SKM-1 treated with dmso at 0.1 percent for 144 hours (cell line): Measurements from ENCODE around the gene NLE1.
"Not testable (repeated sequence)": the region's sequence is repeated elsewhere in the genome, so short reads cannot be mapped to it uniquely, and the experiment has no call there.

Experiments
- DNase-seq: peaks from one replicate; lab custom pipeline; 2025; ENCODE audit not compliant: unreplicated experiment; lab: John Stamatoyannopoulos, UW

NLE1 gene

DNA sequence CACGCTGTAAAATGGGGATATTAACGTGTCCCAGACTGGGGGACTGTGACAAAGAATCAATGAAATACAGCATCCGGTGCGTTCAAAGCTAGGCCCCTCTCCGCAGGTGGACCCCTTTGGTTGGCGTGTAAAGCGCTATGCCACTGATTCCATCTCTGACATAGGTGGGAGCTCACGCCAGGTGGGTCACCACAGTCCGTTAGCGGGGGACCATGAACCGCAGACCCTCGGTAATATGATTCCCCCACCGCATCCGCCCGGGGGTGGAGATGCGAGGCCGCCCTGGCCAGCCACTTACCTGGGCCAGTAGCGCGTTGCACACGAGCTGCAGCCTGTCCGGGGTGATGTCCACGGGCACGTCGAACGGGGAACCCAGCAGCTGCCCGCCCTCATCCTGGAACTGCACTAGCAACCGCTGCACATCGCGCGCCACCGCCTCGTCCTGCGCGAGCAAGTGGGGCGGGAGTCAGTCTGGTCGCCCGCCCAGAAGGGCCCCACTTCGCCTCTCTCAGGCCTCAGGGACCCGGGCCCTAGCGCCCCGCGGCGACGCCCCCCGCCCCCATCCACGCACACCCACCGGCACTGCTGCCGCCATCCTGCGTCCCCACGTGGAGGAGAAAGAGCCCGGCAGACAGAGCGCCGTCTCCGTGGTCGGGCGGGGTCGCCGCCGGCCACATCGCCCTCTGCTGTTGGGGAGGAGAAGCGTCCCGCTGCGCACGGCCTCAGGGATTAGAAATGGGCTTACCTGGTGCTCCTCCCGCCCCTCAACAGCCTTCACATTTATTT lies at the start of gene NLE1:
NLE1 (minus strand) TSS at position 623 of the 786 bp plus-strand sequence; CDS start at position 595, 28 bp downstream.
- peak; percentile 66 for DNase-seq

DNA sequence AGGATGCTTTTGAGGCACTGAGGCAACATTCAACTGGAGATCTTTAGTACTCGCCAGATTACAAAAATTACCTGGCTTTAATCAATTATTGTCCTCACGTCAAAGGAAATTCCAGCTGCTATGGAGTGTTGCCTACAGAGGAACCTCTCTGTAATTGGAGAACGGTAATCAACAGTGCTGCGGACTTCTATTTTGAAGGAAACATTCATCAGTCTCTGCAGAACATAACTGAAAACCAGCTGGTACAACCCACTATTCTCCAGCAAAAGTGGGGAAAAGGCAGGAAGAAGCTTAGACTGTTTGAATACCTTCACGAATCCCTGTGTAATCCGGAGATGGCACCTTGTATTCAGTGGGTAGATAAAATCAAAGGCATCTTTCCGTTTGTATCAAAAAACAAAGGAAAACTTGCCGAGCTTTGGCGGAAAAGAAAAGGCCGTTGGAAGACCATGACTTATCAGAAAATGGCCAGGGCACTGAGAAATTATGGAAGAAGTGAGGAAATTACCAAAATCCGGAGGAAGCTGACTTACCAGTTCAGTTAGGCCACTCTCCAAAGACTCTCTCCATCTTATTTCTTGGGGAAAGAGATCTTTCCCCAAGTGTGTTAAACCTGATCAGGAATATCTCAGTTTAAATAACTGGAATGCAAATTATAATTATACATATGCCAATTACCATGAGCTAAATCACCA lies 49.0 kb upstream of the NLE1 start:
- DNase-seq: no peak

DNA sequence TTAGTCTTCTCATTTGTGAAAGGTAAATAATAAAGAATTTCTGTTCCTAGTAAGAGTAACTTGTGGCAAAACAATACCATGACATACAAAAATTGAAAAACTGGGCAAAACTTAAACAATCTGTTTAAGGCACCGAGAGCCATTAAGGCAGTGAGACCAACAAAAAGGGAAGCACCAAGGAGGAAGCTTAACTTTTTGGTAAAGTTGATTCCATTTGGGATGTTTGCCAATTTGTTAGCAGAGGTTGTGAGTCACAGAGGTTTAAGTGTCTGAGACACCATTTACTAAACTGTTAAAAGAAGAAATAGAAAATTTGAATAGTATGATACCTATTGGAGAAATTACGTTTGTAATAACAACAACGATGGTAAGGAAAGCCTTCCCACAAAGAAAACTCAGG lies 47.2 kb upstream of the NLE1 start:
- DNase-seq: peak; percentile 72

DNA sequence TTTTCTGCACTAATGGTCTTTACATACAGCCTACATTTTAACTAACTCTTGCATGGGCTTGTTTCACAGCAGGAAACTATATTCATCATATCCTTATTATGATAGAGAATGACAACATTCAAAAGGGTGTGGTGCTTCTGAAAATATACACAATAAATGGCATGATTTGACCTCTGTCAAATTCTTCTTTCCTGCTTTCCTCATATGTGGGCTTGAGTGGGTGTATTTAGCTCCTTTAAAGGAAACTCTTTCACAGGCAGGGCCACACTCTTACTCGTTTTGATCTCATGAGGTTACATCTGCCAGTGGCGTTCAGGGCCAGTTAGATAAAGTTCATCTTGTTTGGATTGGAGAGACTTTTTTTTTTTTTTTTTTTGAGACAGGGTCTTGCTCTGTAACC lies 46.0 kb upstream of the NLE1 start:
- DNase-seq: no peak

DNA sequence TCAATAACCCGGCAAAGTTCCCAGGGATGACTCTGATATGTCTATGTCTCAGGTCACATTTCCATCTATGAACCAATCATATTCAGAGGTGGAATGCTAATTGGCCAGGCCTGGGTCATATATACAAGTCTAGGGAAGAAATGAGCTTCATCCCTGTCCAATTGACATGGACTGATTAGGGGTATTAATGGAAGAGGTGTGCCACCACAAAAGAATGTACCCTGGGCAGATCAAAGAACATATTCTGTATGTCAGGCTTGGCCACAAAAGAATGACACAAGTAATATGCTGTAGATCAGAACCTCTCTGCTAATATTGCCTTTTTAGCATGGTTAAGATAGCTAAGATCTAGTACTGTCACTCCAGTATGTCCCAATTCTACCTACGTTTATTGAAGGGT lies 45.4 kb upstream of the NLE1 start:
- no peak for DNase-seq

DNA sequence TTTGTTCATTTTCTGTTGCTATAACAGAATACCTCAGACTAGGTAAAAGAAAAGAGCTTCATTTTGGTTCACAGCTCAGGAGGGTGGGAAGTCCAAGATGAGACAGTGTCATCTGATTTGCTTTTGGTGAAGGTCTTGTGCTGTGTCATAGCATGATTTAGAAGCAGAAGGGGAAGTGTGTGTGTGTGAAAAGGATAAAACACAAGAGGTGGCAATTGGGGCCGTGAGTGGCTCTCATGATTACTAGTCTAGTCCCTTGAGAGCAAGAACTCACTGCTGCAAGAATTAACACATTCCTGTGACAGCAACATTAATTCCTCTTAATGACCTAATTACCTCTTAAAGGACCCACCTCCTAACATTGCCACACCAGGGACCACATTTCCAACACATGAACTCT lies 43.7 kb upstream of the NLE1 start:
- DNase-seq: no peak

DNA sequence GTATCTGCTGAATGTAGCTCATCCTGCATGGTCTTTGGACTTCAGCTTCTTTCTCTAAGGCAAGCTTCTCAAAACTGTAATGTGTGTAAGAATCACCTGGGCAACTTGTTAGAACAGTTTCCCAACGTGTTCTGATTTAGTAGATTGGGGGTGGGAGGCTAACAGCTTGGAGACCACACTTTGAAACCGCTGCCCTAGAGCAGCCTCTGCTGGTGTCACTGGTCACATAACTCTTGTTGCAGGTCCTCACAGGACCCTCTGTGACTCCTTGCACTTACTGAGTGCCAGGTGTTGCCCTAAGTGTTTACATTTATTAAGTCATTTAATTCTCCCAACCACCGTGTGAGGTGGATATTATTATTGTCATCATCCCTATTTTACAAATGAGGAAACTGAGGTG lies 42.2 kb upstream of the NLE1 start:
- no peak for DNase-seq

DNA sequence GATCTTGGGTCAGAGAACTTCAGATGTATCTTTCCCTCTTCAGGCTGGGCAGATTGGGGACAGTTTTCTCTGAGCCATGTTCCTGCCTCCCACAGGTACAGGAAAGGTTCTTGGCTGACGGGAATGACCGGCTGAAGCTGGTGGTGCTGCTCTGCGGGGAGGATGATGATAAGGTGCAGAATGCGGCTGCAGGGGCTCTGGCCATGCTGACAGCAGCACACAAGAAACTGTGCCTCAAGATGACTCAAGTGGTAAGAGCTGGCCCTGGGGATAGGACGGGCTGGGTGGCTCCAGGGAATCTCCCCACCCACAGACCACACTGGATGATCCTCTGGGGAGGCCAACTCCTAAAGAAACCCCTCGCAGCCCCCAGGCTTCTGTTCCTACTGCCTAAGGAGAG lies 41.2 kb upstream of the NLE1 start:
- no peak for DNase-seq

DNA sequence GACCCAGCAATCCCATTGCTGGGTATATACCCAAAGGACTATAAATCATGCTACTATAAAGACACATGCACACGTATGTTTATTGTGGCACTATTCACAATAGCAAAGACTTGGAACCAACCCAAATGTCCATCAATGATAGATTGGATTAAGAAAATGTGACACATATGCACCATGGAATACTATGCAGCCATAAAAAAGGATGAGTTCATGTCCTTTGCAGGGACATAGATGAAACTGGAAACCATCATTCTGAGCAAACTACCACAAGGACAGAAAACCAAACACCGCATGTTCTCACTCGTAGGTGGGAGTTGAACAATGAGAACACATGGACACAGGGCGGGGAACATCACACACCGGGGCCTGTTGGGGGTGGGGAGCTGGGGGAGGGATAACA lies 37.3 kb upstream of the NLE1 start:
- not testable (repeated sequence) for DNase-seq

DNA sequence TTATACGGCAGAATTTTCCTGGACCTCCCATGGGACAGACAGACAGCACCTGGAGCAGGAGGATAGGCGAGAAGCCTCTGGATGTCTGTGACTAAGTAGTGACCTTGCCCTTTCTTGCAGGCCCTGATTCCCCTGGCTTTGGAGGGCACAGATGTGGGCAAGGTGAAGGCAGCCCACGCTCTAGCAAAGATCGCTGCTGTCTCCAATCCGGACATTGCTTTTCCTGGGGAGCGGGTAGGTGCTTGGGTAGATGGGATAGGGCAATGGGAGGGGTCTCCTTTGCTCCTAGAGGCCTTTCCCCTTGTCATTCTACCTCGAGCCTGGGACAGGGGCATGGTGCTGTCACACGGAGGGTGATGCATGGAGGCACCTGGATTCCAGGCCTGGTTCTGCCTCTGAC lies 34.8 kb upstream of the NLE1 start:
- DNase-seq: no peak

DNA sequence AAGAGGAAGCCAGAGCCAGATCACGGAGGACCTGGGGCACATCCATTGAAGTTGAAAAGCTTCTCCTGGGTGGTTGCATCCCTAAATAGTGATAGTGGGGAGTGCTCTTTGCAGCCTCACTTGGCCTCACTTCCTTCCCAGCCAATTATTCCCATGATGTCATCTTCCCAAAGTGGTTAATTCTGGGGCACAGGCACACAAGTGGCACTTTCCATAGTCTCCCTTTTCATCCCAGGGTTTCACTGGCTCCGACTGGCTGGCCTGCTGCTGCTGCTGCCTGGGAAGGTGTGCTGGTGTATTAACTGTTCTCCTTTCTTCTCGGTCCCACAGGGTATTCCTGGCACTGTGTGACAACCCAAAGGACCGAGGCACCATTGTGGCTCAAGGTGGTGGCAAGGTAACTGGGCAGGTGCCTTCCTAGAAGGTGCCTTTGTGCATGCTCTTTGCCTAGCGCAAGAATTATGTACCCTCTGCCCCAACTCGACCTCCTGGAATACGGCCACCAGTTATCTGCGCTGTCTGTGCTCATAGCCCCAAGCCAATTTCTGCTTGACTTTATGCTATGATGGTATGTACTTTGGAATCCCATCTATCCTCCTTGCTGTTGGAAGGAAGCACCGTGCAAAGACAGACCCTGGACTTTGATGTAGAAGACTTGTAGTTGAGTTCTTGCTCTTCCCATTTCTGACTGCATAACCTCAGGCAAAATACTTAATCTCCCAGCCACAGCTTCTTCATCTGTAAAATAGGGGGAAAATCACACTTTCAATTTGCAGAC lies 33.7 kb upstream of the NLE1 start:
- DNase-seq: no peak

DNA sequence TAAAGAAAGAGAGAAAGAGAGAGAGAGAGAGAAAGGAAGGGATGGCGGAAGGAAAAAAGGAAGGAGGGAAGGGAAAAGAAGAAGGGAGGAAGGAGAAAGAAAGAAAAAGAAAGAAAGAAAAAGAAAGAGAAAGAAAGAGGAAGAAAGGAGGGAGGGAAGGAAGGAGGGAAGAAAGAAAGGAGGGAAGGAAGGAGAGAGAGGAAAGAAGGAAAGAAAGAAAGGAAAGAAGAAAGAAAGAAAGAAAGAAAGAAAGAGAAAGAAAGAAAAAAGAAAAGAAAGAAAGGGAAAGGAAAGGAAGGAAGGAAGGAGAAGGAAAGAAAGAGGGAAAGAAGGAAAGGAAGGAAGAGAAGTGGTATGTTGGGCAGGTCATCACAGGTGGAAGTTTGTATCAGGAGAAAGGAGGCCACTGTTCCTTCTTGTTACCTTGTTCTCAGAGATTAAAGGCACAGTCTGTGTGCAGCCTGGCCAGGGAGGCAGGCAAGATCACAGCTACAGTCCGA lies 32.8 kb upstream of the NLE1 start:
- DNase-seq: no peak

DNA sequence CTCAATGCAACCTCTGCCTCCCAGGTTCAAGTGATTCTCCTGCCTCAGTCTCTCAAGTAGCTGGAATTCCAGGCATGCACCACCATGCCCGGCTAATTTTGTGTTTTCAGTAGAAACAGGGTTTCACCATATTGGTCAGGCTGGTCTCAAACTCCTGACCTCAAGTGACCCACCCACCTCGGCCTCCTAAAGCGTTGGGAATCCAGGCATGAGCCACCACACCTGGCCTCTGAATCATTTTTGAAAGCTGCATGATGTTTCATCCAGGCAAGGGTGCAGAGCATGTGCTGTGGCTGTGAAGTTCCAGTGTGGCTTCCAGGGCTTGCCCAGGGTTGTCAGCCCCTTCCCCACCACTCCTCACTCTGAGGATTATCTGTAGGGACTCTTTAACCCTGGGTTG lies 30.2 kb upstream of the NLE1 start:
- DNase-seq: not testable (repeated sequence)

DNA sequence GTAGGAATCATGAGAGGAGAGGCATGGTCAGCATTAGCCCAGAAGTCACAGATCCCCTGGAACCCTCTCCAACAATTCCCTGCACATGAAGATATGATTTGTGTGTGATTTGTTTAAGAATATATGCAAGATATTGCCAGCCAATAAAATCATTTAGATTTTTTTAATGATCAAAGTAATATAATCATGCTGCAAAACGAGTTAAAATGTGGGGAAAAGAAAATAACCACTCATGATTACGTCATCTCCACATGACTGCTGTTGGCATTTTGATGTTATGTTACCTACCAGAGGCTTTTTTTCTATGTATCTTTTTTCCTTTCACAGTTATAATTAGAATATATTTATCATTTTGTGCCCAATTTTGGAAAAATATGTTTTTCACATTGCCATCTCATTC lies 29.7 kb upstream of the NLE1 start:
- DNase-seq: no peak

DNA sequence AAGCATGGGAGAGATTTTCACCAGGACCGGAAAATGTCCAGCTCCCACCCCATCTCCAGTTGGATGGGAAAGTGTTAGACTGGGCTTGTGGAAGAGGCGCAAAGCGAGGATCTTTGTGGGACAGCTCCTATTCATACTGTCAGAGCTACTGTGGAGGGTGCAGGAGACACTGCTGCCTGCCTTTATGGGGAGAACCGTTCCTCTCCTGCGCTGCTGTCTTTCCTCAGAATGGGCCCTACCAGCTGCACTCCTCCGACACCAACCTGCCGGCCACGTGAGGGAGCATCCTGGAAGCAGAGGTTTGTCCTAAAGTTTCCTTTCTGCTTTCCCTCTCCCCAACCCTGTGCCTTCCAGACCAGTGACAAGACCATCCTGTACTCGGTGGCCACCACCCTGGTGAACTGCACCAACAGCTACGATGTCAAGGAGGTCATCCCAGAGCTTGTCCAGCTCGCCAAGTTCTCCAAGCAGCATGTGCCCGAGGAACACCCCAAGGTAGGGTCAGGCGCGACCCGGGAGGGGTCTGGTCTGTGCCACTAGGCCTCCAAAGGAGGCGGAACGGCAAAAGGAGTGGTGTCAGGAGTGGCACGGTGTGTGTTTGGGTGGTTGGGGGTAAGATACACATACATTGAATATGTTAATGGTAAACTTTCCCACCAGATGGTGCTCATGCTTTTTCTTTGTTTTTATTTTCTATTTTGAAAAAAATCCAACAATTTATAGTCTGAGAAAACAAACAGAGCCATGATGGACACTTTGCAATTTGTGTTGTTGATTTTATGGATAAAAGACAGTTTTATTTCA lies 29.1 kb upstream of the NLE1 start:
- DNase-seq: no peak

DNA sequence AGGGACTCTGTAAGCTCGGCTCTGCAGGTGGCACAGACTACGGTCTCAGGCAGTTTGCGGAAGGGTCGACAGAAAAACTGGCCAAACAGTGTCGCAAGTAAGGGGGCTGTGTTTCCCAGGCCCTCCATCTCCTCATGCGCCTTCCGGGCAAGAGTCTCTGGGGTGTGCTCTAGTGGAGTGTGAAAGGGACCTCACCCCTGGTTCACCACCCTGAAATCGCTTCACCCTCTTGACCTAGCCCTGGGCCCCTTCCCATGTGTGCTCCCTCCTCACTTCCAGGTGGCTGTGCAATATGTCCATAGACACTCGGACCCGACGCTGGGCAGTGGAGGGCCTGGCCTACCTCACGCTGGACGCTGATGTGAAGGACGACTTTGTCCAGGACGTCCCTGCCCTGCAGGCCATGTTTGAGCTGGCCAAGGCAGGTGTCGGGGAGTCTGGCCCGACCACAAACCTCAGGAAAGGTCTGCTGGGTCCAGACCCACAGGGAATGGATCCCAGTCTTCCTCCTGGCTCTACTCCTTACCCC lies 27.8 kb upstream of the NLE1 start:
- no peak for DNase-seq

DNA sequence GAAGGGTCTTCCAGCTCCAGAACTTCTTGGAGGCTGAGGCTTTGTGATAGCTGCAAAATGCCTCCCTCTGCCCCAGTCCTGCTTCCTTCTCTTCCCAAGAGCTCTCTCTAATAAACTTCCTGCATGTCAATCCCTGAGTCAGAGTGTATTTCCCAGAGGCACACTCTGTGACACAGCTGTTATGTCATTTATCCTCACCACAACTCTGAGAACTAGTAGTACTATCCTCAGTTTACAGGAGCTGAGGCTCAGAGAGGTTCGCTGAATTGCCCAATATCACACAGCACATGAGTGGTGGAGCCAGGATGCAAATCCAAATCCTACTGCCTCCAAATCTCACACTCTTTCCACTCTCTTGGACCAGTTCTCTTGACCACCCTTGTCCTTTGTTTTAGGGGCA lies 25.6 kb upstream of the NLE1 start:
- DNase-seq: no peak

DNA sequence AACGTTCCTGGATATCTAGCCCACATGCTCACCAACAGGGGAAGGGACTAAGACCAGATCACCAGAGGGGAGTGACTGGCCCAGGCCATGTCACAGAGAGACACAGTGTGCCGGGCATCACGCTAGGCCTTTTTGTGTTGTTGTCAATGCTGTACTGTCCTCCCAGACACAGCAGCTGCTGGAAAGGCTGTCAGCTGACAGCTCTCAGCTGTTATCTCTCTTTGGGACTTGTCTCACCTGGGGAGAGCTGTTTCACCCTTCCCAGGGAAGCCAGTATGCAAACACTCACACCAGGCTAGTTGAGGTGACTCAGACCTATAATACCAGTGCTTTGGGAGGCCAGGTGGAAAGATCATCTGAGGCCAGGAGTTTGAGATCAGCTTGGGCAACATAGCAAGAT lies 24.9 kb upstream of the NLE1 start:
- DNase-seq: no peak

DNA sequence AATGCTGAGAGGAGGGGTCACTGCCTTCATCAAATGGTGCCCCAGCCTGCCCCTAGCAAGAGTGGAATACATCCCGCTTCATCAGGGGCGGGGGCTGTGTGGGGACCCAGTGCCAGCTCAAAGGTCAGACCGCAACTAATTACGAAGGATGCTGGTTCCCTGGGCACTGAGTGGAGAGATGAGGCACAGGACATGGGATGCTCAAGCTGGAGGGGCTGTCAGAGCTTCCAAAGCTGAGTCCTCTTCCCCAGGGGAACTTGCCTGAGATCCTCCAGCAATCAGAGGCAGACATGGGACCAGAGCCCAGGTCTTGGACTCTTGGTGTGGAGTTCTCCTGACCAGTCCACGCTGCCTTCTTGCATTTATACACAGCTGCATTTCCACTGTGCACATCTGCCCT lies 24.4 kb upstream of the NLE1 start:
- DNase-seq: no peak

DNA sequence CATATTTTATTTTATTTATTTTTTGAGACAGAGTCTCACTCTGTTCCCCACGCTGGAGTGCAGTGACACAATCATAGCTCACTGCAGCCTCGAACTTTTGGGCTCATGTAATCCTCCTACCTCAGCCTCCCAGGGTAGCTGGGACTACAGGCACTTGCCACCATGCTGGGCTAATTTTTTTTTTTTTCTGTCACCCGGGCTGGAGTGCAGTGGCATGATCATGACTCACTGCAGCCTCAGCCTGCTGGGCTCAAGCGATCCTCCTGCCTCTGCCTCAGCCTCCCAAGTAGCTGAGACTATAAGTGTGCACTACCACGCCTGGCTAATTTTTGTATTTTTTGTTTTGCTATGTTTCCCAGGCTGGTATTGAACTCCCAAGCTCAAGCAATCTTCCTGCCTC lies 22.6 kb upstream of the NLE1 start:
- no peak for DNase-seq

DNA sequence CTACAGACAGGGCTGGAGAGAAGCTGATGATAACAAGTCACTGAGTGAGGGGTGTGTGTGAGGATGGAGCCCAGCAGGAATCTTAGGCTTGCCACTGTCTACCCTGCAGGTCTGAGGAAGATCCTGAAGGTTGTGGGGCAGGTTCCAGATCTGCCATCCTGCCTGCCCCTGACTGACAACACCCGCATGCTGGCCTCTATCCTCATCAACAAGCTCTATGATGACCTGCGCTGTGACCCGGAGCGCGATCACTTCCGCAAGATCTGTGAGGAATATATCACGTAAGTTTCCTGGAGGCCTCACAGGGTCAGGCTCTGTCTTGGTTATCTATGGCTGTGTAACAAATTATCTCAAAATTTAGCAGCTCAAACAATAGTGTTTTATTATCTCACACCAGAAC lies 21.8 kb upstream of the NLE1 start:
- DNase-seq: no peak
